ENCODE measurements around the gene EXOSC7.

EXOSC7 gene

DNA sequence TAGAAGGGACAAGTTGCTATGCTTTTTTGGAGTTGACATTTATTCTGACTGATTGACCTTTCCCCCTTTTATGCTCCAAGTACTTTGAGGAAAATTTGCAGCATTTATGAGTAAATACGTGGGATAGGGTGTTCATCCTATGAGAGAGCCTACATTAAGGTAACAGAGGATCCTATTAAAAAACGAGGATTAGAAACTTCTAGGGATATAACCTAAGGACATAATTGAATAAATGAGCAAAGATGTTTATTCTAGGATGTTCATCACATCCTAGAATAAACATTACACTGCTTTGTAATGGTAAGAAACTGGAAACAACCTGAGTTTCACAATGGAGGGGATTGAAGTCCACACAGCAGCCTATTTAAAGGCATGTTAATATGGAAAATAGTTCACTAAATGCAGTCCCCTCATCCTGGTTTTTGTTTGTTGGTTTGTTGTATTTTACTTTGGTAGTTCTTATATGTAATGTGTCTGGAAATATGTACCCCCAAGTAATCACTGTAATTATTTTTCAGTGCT is 26.2 kb downstream of the EXOSC7 start:
- no peak for TF ChIP-seq TAF1 (IDR thresholded peaks at IDR 0.05; ENCODE audit: low read depth)

DNA sequence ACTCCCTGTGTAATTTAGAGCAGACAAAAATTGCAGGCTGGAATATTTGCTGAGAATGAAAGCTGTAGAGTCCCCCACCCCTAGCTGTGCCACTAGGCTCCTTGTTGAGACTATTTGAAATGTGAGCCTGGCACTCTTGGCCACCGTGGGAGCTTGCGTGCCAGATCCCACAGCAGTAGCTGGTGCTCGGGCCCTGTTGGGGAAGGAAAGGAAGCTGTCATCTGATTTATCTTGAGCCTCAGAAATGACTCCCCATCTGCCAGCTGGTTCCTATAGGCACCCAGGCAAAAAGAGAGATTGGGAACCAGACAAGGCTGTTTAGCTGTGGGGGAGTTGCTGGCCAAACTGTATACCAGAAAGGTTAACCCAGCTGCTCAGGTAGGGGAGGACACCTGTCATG is 26.7 kb downstream of the EXOSC7 start:
- TF ChIP-seq CEBPB (IDR thresholded peaks at IDR 0.05) (no peak), RAD21 (IDR thresholded peaks at IDR 0.05; ENCODE audit: low read depth) (no peak), ZBTB7A (IDR thresholded peaks at IDR 0.05; ENCODE audit: low read depth) (no peak), CREB1 (IDR thresholded peaks at IDR 0.05; ENCODE audit: low read depth) (no peak), EGR1 (IDR thresholded peaks at IDR 0.05) (no peak), TEAD4 (IDR thresholded peaks at IDR 0.05) (no peak), TAF1 (IDR thresholded peaks at IDR 0.05; ENCODE audit: low read depth) (no peak), YY1 (IDR thresholded peaks at IDR 0.05; ENCODE audit: low read depth) (no peak), NFIC (IDR thresholded peaks at IDR 0.05) (no peak), TCF12 (IDR thresholded peaks at IDR 0.05; ENCODE audit: low read depth) (no peak), EP300 (IDR thresholded peaks at IDR 0.05; ENCODE audit: borderline replicate concordance) (no peak), FOXM1 (IDR thresholded peaks at IDR 0.05; ENCODE audit: borderline replicate concordance, low read depth) (no peak)
- TF ChIP-seq, protein P1, sequence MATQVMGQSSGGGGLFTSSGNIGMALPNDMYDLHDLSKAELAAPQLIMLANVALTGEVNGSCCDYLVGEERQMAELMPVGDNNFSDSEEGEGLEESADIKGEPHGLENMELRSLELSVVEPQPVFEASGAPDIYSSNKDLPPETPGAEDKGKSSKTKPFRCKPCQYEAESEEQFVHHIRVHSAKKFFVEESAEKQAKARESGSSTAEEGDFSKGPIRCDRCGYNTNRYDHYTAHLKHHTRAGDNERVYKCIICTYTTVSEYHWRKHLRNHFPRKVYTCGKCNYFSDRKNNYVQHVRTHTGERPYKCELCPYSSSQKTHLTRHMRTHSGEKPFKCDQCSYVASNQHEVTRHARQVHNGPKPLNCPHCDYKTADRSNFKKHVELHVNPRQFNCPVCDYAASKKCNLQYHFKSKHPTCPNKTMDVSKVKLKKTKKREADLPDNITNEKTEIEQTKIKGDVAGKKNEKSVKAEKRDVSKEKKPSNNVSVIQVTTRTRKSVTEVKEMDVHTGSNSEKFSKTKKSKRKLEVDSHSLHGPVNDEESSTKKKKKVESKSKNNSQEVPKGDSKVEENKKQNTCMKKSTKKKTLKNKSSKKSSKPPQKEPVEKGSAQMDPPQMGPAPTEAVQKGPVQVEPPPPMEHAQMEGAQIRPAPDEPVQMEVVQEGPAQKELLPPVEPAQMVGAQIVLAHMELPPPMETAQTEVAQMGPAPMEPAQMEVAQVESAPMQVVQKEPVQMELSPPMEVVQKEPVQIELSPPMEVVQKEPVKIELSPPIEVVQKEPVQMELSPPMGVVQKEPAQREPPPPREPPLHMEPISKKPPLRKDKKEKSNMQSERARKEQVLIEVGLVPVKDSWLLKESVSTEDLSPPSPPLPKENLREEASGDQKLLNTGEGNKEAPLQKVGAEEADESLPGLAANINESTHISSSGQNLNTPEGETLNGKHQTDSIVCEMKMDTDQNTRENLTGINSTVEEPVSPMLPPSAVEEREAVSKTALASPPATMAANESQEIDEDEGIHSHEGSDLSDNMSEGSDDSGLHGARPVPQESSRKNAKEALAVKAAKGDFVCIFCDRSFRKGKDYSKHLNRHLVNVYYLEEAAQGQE (IDR thresholded peaks at IDR 0.05; ENCODE audit: low read depth): no peak
- TF ChIP-seq, protein P2, sequence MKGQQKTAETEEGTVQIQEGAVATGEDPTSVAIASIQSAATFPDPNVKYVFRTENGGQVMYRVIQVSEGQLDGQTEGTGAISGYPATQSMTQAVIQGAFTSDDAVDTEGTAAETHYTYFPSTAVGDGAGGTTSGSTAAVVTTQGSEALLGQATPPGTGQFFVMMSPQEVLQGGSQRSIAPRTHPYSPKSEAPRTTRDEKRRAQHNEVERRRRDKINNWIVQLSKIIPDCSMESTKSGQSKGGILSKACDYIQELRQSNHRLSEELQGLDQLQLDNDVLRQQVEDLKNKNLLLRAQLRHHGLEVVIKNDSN (IDR thresholded peaks at IDR 0.05): no peak
- TF ChIP-seq, protein P3, sequence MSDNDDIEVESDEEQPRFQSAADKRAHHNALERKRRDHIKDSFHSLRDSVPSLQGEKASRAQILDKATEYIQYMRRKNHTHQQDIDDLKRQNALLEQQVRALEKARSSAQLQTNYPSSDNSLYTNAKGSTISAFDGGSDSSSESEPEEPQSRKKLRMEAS (IDR thresholded peaks at IDR 0.05): no peak

DNA sequence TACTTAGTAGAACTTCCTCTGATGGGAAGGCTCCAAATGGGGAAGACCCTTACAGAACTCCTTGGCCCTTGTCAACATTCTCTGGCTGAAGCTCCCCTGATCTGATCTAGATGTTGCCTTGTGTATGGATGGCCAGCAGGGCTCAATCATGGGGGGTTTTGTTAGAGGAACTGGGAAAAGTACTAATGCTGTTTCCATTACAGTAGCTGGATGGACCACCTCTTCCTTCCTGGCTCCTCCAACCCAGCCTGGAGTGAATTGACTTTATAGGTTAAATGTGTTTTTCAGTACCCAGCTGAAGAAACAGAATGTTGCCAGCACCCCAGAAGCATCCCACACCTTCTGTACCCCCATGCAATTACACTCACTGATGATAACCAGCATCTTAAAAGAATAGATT is 27.4 kb downstream of the EXOSC7 start:
- TF ChIP-seq, protein P1 (IDR thresholded peaks at IDR 0.05; ENCODE audit: low read depth): no peak
- TF ChIP-seq EP300 (IDR thresholded peaks at IDR 0.05; ENCODE audit: borderline replicate concordance) (no peak), FOXM1 (IDR thresholded peaks at IDR 0.05; ENCODE audit: borderline replicate concordance, low read depth) (no peak), CREB1 (IDR thresholded peaks at IDR 0.05; ENCODE audit: low read depth) (no peak), RAD21 (IDR thresholded peaks at IDR 0.05; ENCODE audit: low read depth) (no peak)

DNA sequence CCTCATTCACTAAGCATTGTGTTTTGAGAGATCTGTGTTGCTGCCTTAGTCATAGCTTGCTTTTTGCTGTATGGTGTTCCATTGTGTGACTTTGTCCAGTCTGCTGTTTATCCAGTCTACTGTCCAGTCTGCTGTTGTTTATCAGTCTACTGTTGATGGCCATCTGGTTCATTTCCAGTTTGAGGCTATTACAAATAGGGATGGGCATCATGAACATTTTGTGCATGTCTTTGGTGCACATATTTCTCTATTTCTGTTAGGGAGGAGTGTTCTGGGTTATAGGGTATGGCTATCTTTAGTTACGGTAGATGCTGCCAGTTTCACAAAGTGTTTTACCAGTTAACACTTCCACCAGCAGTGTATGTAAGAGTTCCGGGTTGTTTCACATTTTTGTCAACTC is 27.8 kb downstream of the EXOSC7 start:
- TF ChIP-seq TAF1 (IDR thresholded peaks at IDR 0.05; ENCODE audit: low read depth): no peak

DNA sequence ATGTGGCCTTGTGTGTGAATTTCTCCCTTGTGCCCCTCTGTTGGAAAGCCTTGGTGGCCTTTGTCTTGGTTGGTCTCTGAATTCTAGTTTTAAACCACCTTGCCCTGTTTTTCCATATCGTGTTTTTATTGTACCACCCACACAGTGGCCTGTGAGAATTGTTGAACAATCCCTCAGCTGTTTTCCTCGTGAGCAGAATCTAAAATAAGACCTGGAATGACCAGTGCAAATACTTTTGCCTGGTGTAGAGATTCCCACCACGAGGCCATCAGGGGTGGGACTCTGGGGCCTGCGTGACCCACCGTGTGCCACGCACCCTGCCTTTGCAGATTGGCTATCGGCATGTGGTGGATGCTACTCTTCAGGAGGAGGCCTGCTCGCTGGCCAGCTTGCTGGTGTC is 31.0 kb downstream of the EXOSC7 start:
- TF ChIP-seq RAD21 (IDR thresholded peaks at IDR 0.05; ENCODE audit: low read depth) (no peak), TAF1 (IDR thresholded peaks at IDR 0.05; ENCODE audit: low read depth) (no peak), FOXM1 (IDR thresholded peaks at IDR 0.05; ENCODE audit: borderline replicate concordance, low read depth) (no peak), YY1 (IDR thresholded peaks at IDR 0.05; ENCODE audit: low read depth) (no peak), TCF12 (IDR thresholded peaks at IDR 0.05; ENCODE audit: low read depth) (no peak), EP300 (IDR thresholded peaks at IDR 0.05; ENCODE audit: borderline replicate concordance) (no peak), ZBTB7A (IDR thresholded peaks at IDR 0.05; ENCODE audit: low read depth) (no peak)
- TF ChIP-seq, protein P1 (IDR thresholded peaks at IDR 0.05; ENCODE audit: low read depth): no peak
- TF ChIP-seq, protein P3 (IDR thresholded peaks at IDR 0.05): no peak

DNA sequence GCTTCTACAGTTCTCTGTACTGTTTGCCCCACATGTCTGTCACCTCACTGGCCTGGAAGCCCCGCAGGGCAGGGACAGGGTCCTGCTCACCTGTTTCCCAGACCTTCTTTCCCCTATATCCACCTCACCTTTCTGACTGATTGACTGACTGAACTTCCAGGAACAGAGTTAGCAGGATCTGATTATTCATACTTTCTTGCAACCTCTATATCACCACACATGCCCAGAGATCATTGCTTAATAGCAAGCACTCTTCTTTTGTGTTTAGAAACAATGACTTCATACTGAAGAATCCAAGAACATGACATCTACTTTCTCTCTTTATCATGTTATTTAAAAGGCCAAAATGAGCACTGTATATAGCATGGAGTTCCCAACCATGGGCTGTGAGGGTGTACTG is 32.1 kb downstream of the EXOSC7 start:
- TF ChIP-seq, protein P1 (IDR thresholded peaks at IDR 0.05; ENCODE audit: low read depth): no peak
- TF ChIP-seq CEBPB (IDR thresholded peaks at IDR 0.05) (no peak), NFIC (IDR thresholded peaks at IDR 0.05) (no peak), ZBTB7A (IDR thresholded peaks at IDR 0.05; ENCODE audit: low read depth) (no peak), FOXM1 (IDR thresholded peaks at IDR 0.05; ENCODE audit: borderline replicate concordance, low read depth) (no peak), TEAD4 (IDR thresholded peaks at IDR 0.05) (no peak), TCF12 (IDR thresholded peaks at IDR 0.05; ENCODE audit: low read depth) (no peak), EP300 (IDR thresholded peaks at IDR 0.05; ENCODE audit: borderline replicate concordance) (no peak), CREB1 (IDR thresholded peaks at IDR 0.05; ENCODE audit: low read depth) (no peak), TAF1 (IDR thresholded peaks at IDR 0.05; ENCODE audit: low read depth) (no peak), RAD21 (IDR thresholded peaks at IDR 0.05; ENCODE audit: low read depth) (no peak), EGR1 (IDR thresholded peaks at IDR 0.05) (no peak), YY1 (IDR thresholded peaks at IDR 0.05; ENCODE audit: low read depth) (no peak)
- TF ChIP-seq, protein P2 (IDR thresholded peaks at IDR 0.05): no peak
- TF ChIP-seq, protein P3 (IDR thresholded peaks at IDR 0.05): no peak
